GM19328 (cell line): Measurements from ENCODE around the gene COG6.

Source experiments
- ATAC-seq: cut with Tn5 transposase; IDR thresholded peaks from one replicate; pipeline ENCODE4 v1.9.1; 2021; ENCODE audit warnings: mild to moderate bottlenecking, moderate library complexity; ENCODE audit not compliant: unreplicated experiment

COG6 gene

DNA sequence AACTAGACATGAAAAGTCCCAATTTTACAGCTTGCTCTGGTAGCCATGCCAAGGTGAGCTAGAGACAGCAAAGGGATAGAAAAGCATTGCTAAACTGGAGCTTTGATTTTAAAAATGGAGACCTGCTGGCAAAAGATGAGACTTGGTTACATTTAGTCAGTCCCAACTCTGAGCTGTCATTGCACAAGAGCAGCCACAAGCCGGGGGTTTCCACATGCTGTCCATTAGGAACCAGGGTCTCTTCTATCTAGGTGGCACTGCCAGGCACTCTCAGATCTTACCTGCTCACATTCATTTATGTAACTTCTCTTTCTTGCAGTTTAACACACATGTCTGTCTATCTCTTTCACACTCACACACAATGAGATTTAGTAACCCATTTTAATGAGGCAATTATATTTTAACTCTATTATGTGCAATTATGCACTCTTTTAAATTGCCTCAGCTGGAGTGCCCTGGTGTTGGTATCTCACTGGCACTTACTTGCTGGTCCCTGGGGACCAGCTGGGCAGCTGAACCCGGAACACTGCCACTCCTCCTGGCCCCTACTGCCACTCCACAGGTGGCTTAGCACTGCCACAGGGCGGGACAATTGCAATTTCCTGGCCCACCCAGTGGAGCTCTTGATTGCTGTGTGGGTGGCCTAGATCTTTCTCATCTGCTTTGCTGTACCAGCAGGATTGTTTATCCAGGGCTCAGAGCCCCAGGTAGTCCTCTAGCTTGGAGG, 112.5 kb downstream of the COG6 start:
- no peak for ATAC-seq

DNA sequence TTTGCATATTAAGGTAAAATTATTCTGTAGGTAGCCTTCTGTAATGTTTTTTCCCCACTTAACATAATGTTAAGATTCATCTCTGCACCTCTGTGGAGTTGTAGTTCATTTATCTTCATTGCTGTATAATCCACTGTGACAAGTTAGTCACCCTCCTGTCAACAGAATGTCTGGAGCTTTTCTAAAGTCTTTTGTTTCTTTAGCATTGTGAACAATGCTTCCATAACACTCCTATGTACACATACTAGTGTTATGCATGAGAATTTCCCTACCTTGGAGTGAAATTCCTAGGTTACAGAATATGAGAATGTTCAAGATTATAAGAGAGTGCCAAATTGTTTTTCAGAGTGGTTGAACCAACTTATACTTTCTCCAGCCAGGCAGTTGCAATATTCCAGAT, 113.5 kb downstream of the COG6 start:
- ATAC-seq: no peak

DNA sequence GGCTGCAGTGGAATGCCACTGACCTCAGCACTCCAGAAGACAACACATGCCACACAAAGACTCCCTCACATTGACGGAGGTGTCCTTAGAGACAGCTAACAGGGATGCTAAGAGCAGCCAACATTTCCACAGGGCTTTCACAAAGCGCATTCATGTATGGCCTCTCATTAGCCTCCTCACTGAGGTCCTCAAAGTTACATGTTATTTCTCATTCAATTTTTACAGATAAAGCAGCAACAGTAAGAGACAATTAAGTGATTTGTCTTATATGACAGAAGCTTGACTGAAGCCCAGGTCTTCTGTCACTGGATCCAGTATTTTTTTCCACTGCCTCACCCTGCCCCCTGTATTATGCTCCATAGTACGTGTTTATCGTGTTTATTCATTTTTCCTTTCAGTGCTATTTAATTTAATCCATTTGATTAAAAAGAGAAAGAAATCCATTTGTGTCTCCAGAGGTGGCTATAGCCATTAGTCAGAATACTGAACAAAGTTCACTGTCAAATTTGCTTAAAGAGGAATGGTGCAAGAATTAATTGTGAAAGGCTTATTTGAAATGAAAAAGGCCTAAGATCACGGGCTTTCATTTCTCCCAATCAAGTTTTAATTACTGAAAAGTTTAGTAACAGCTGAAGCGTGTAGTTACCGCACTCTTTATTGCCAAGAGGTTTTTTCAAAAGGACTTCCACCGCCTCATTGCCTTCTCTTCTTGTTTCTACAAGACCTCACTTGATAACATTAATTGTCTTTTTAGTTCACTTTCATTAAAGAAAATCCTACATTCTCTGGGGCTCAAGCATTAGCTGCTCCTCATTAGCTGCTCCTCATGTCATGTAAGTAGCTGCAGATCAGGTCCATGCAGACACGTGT, 115.0 kb downstream of the COG6 start:
- ATAC-seq: no peak

DNA sequence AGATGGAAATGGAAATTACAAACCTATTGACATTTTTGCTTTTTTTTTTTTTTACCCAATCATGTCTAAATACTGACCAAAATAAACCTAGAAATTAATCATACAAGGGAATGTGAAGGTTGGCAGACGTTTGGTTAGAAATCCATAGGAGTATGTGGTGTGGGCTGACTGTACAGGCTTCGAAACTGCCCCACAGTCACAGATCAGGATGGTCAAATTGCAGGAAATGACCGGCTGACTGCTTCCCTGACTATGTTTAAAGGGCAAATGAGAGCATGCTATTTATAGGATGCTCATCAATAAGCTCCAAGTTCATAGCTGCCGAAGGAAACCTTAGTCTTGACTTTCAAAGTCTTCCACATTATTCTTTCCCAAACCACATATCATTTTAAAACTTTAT, 118.4 kb downstream of the COG6 start:
- no peak for ATAC-seq

DNA sequence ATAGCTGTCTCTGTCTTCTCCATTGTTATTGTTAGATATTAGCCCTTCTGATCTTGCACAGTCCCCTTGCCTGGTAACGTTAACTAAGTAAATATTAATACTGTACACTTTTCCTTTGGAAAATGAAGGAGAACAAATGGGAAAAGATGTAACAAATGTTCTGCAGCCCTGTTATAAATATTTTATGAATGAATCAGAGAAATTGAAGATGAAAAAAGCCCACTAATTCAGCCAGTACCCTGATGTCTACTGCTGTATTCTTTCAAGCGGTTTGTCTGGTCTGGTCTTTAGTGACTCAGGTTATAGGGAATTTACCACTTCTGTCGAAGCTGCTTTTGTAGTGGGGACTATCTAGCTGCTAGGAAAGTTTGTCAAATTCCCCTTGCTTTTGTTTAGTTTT, 121.0 kb downstream of the COG6 start:
- ATAC-seq: no peak

DNA sequence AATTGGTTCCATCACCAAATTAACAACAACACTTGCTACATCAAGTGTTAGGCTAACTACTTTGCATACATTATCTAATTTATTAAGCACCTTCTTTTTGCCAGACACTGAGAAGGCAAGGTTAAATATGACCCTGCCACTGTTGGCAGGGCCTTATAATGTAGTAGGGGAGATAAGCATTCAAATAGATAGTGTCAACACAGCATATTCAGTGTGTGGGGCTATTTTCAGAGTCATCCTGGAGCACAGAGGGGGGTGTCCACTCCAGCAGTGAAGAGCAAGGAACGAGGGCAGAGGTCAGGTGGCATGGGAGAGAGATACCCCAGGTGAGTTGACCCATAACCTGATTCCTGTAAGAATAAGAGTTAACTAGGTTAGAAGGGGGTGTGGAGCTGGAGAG, 121.6 kb downstream of the COG6 start:
- no peak for ATAC-seq

DNA sequence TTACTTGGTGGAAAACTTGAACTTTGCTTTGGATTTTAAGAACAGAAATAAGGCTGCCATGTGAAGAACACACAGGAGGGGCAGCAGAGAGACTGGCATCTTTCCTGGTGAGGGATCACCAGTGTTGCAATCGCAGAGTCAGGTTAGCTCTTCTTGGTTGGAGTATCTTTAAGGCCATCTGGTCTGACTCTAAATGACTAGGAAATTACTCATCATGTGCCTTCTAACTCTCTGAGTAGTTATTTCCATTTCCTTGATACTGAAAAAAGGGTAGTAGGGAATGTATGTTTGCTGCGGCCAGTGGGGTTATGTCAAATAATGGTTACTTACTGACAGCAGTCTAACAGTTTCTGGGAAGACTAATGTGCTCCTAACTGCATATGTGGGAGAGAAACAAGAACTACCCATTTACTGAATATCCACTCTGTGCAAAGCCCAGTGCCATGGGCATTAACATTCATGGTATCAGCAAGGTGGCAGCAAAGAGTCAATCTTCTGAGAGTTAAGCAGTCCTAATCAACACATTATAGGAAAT, 122.1 kb downstream of the COG6 start:
- ATAC-seq: no peak

DNA sequence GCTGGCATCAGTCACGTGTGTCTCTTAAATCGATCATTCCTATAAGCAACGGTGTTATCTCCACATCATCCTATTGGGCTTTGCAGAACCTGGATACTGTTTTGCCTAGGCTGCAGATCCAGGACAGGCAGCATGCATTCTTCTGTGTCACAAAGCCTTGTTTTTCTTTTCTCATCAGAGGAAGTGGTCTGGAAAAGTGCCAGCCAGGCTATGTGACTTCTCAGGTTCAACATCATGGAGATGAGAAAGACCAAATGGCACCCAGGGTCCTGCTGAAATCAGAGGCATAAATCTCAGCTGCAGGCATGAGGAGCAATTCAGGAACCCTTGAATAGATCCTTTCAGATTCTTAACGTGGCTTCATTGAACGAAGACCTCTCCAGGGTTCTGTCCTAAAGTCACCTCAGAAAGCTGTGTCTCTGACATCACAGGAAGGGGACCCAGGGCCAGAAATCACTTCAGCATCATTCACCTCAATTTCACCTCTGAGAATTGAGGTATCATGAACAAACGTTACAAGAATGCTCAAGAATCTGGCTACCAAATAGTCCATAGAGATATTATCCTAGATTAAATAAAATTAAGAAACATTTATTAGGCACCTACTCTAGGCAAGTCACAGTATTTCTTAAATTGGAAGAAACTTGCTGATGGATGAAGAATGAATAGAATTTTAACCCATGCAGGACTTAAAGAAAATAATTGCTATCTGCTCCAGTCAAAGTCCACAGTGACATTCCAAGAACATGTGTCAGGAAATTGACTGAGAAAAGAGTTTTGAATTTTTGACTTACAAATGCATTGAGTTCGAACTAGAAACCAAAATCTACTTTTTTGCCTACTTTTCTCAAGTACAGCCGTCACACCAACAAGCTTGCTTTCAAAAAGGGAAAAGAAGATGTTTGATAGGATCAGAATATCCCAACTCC, 124.1 kb downstream of the COG6 start:
- ATAC-seq: no peak

DNA sequence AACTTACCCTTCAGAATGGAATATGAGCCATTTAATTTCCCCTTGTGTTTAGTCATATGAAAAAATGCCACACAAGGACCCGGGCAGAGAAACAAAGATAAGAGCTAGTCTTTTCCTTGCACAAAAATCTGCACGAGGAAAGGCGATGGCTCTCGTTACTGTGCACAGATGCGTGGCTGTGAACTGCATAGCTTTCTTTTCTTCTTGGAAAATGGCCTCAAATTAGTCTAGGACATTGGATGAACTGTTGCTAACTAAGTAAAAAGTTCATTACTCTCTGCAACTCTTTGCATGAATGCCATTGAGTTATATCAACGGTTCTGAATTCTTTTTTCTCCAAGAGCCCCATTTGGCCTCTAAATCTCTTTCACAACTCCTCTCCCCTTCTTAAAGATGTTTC, 125.2 kb downstream of the COG6 start:
- no peak for ATAC-seq

DNA sequence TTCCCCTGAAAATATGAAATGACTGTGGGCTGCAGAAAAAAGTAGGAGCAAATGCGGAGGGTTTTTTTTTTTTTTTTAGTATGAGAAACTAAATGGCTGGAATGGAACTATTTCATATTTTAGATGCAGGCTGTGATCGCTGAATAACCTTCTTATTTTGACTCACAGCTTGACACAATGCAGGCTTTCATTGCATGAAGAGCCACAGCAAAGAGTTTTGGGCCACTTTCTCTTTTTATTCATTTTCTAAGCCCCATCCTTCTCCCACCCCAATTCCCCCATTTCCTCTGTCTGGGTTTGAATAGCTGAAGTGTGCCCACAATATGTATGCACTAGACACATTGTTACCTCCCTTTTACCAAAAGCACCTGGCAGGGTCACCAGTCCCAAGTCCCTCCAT, 125.9 kb downstream of the COG6 start:
- ATAC-seq: no peak

DNA sequence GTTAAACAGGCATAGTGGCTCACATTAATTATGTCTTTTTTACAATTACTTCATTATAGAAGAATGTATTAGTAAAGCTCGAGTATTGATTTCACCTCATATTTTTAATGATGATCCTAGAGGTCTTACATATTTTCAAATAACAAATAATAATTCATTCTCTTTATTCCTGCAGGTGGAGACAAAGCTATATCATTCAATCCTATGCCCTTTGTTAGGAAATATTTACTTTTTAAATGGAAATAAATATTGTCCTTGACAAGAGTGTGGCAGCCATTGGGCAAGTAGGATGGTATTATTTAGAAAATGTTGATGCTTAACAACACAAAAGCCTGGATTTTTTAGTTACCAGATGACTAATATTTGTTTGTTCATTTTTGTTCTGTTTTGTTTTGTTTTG, 127.6 kb downstream of the COG6 start:
- ATAC-seq: no peak

DNA sequence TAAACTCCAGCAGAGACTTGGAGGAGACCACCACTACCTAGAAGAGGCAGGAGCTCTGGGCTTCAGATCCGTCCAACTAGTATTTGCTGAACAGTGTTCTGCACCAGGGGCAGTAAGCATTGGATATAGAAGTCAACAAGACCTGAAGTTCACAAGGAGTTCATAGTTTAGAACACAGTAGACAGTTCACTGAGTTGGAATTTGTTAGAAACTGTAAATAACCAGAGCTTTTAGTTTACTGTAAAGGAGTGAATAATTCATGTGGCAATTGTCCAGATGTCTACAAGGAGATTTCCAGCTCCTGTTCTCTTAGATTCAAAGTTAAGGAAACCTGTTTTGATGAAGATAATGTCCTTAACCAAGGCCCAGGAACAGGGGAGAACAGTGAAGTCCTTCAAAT, 128.9 kb downstream of the COG6 start:
- no peak for ATAC-seq

DNA sequence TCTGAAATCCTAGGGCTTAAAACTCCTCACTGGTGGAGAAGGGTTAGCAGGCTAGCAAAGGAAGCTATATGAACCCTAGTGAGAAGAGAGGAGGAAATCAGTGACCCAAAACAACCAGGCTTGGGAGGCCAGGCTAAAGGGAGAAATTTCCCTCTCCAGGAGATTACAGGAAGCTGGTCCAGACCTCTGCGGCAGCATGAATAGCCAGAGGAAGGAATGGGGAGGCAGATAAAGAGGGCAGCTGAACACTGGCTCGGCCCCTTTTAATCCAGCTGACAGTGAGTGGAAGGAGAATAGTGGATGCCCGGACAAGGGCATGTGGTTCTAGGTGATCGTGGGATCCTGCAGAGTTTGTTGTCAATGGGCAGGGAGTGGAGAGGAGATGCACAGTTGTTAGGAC, 130.6 kb downstream of the COG6 start:
- ATAC-seq: no peak

DNA sequence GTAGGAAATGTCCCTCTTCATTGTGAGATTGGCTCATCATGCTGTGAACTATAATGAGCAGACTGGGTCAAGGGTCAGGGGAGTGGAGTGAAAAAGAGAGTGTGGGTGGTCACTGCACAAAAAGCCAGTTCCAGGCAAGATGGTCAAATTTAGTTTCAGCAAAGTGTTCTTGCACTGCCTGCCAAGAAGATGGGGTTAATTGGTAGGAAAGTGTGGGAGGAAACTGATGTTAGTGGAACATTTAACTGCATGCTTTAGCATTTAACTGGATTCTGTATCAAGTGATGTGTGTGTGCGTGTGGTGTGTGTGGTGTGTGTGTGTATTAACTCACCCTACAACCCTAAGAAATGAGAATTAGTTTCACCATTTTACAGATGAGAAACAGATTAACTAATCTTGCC, 131.6 kb downstream of the COG6 start:
- no peak for ATAC-seq

DNA sequence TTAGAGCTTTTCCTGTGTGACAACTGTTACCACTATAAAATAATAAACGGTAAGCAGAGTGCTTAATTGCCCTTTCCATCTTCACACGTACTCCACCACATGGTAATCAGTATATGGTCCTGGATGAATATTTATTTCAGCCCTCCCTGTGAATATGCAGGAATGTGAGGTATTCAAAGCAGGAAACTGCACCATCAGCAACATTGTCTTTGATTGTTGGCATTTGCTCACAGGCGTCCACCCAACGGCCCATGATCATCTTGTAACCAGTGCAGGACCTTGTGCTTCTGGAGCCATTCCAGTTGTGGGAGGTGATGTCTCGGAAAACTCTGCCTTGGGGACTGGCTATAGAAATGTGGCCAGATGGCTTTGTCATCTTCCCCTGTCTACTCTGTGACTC, 132.6 kb downstream of the COG6 start:
- no peak for ATAC-seq

DNA sequence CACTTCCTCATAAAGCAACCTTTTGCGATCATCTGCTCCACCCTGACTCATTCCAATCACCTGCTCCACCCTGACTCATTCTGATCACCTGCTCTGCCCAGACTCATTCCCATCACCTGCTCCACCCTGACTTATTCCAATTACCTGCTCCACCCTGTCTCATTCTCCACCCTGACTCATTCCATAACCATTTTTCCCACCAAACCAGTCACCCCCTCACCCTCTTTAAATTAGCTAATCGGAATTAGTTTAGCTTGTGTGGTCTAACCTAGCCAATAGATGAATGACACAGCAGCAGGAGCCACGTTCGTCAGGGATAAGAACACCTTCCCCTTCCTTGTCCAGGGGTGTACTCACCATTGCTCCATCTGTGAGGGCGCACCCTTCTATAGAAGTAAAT, 134.0 kb downstream of the COG6 start:
- no peak for ATAC-seq
